GM18907 (cell line): ENCODE data around the gene ORC1.

ENCODE experiments used
- ATAC-seq: cut with Tn5 transposase; IDR thresholded peaks from one replicate; pipeline ENCODE4 v1.9.1; 2021; ENCODE audit warnings: mild to moderate bottlenecking, moderate library complexity; ENCODE audit not compliant: unreplicated experiment

ORC1 gene

DNA sequence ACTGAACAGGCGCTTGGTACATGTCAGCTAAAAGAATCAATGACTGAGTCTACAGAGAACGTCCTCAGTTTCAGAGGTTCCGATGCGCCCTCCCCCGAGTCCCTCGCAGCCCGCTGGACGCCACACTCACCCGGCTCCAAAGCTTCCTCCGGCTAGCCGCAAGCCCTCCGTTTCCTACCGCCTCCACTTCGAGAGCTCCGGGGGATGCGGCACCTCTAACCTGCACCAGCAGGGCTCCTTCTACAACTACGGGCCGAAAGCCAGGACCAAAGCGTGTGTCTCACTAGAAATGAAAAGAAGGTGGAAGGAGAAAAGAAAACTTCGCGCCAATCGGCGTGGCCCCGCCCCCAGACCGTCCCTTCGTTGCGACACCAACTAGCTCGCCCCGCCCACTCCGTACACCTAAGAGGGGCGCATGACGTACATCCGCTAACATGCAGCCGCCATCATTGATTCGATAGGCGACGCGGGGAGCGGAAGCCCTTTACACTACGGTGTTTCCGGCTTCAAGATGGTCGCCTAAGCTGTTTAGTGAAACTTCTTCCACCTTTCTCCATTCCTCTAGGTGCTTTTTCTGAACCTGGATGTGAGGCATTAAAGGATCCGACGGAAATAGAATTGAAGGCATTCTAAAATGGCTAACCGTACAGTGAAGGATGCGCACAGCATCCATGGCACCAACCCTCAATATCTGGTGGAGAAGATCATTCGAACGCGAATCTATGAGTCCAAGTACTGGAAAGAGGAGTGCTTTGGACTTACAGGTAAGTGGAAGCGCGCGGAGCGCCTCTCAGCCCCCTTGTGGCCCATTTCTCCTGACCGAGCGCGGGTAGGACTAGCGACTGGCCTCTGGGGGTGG, at the start of gene ORC1, which contains the start of gene PRPF38A:
TSS of gene ORC1 (minus strand) at position 308 of the 859 bp plus-strand sequence. CDS start 2,200 bp downstream, outside the sequence.
TSS of gene PRPF38A (plus strand) at position 487 of the 859 bp plus-strand sequence. CDS start at position 635, 148 bp downstream.
- peak; percentile 91 for ATAC-seq

GRCh38 chr1:52444463-52444862, 40.2 kb upstream of the ORC1 start:
- ATAC-seq = no peak

DNA sequence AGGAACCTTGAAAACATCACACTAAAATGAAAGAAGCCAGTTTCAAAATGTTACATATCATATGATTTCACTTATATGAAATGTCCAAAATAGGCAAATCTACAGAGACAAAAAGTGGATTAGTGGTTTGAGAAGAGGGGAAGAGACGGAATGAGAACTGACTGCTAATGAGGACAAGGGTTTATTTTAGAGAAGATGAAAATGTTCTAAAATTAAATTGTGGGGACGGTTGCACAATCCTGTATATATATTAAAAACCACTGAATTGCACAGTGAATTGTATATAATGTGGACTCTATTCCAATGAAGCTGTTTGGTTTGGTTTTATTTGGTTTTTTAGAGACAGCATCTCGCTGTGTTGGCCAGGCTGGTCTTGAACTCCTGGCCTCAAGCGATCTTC, 35.8 kb upstream of the ORC1 start:
- ATAC-seq = no peak

DNA sequence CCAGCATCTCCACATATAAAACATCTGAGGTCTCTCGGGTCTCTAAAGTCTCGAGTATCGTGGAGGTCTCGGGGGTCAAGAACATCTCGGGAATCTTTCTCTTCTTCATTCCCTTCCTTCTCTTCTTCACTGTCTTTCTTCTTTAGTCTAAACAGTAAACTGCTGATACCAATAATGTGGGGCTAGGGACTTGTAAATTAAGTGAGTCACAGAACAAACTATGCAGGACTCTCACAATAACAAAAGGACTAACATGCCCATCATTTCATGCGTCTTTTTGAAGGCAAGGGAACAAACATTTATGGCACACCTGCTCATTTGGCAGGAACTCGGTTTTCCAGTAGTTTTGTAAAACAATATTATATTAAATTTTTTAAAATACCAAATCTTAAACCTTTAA, 32.6 kb upstream of the ORC1 start:
- ATAC-seq = no peak

DNA sequence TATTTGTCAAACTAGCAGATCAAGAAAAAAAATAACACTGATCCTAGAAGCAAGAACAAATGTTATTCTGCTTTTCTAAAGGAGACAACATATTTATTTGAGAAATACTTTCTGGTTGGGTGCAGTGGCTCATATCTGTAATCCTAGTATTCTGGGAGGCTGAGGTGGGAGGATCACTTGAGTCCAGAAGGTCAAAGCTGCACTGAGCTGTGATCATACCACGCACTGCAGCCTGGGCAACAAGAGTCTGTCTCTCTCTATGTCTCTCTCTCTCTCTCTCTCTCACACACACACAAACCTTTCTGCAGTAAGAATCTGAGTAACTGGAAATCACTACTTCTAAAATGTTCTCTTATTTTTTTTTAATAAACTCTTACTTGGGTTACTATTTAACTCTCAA, 31.4 kb upstream of the ORC1 start:
- ATAC-seq = no peak

- no peak for ATAC-seq
Measured at GRCh38 chr1:52435211-52435610, 31.0 kb upstream of the ORC1 start.

- ATAC-seq = no peak
Measured at GRCh38 chr1:52432807-52433206, 28.6 kb upstream of the ORC1 start.

GRCh38 chr1:52427152-52427551, 22.9 kb upstream of the ORC1 start:
- no peak for ATAC-seq

GRCh38 chr1:52426371-52426770, 22.1 kb upstream of the ORC1 start:
- ATAC-seq = no peak

- ATAC-seq = no peak
Measured at GRCh38 chr1:52424813-52425212, 20.6 kb upstream of the ORC1 start.

- no peak for ATAC-seq
Measured at GRCh38 chr1:52424231-52424636, 20.0 kb upstream of the ORC1 start.

DNA sequence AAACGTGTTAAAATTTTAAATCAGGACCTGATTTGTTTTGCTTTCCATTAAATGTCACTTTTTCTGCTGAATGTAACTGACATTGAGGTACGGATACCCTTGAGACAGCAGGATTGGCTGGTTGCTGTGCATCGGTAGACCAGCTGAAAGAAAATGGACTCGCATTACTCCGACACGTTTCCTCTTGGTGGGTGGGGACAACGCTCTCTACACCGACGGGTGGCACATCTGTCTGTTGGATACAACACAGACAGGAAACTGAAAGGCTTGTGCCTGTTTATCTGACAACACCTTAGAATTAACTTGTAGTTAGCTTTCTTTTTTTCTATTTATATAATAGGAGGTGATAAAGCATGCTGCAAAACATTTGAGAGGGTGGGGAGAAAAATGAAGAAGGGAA, 19.5 kb upstream of the ORC1 start:
- ATAC-seq = no peak

- no peak for ATAC-seq
Measured at GRCh38 chr1:52423055-52423454, 18.8 kb upstream of the ORC1 start.

GRCh38 chr1:52420713-52421112, 16.5 kb upstream of the ORC1 start:
- ATAC-seq = no peak

GRCh38 chr1:52416811-52417210, 12.6 kb upstream of the ORC1 start:
- ATAC-seq = no peak

DNA sequence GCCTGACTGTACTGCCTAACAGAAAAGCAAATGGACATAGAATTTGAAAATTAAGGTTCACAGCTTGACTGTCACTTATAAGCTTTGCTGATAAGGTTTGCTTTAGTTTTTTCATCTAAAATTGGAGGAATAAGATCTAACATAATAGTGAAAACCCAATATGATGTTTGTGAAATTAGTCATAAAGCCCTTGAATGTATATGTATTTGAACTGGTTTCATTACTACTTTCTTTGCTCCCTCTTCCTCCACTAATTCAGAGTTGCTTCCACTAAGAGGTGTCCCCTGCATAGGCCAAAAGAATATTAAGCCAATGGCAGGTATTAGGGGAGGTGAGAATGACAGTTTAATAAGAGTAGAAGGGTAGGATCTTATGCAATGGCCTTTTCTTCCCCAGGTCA, 10.7 kb upstream of the ORC1 start:
- no peak for ATAC-seq

DNA sequence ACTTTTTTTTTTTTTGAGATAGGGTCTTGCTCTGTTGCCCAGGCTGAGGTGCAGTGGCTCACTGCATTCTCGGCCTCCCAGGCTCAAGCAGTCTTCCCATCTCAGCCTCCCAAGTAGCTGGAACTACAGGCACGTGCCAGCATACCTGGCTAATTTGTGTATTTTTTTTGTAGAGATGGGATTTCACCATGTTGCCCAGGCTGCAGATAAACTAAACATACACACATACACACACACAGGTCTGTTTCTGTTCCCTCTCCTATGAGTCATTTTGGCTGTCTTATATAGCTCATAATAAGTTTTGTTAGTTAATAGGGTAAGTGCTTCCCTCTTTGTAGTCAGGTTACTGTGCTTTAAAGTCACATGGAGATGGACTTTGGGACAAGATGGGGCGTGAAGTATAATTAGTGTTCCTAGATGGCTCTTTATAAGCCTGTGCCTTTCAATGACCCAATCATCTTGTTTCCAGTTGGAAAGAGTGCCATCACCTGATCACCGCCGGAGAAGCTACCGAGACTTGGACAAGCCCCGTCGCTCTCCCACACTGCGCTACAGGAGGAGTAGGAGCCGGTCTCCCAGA, 9.3 kb upstream of the ORC1 start:
- no peak for ATAC-seq

DNA sequence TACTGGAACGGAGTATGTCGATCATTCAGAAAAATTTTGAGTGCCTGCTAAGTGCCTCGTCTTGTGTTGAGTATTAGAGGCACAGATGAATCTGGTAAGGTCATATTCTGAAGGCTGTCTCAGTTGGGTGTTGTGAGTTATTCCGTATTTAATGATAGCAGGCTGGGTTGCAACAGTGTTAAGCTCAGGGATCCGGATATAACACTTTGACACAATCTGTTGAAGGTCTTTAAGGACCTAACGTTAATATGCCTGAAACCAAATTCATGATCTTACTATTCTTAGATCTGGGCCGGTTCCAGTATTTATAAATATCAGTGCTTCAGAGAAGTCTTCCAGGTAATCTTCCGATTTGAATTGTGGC, 734 bp upstream of the ORC1 start:
- ATAC-seq = no peak

GRCh38 chr1:52403566-52404115, 582 bp downstream of the ORC1 start:
- ATAC-seq = peak; percentile 44

DNA sequence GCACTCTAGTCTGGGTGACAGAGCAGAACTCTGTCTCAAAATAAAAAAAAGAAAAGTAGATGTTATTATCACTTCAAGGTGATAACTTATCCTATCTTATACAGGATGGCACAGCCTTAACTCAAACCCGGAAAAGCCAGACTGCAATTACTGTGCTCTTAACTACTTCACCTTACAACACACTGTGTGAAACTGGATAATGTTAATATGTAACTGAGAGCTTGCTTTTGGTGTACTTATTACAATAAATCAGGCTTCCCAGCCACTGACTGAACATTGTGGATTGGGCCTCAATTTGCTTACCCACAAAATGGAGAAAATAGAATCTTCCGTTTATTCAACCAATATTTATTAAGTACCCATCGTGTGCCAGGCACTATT, 1.4 kb downstream of the ORC1 start:
- no peak for ATAC-seq

DNA sequence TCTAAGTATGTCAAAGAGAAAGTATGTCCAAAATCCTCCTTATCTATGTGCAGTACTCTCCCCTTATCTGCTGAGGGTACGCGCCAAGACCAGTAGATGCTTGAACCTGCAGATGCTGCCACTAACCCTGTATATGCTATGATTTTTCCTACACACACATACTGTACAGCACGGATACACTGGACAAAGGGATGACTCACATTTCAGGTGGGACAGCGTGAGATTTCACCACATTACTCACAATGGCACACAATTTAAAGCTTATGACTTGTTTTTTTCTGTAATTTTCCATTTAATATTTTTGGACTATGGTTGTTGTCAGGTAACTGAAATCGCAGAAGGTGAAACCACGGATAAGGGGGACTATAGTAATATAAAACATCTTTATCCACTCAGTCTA, 4.1 kb downstream of the ORC1 start:
- no peak for ATAC-seq

DNA sequence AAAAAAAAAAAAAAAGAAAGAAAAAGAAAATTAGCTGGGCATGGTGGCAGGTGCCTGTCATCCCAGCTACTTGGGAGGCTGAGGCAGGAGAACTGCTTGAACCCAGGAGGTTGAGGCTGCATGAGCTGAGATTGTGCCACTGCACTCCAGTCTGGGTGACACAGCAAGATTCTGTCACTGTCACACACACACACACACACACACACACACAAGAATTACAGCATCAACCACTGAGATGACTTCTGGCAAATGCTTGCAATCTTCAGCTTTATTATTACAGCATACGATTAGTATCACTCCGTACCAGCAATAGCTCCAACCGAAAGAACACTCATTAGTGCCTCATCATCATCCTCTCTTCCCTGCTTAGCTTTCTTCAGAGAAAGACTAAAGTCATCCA, 4.6 kb downstream of the ORC1 start:
- ATAC-seq = no peak
